Activated T-cell treated with anti-CD3 and anti-CD28 coated beads, Interleukin-2, amount 50 U/mL, for 1 hour (primary cell): Measurements from ENCODE around the gene SLC38A10.

Source experiments
- DNase-seq: peaks from one replicate; pipeline ENCODE4 v3.0.0-alpha.2; 2020

Gene SLC38A10

DNA sequence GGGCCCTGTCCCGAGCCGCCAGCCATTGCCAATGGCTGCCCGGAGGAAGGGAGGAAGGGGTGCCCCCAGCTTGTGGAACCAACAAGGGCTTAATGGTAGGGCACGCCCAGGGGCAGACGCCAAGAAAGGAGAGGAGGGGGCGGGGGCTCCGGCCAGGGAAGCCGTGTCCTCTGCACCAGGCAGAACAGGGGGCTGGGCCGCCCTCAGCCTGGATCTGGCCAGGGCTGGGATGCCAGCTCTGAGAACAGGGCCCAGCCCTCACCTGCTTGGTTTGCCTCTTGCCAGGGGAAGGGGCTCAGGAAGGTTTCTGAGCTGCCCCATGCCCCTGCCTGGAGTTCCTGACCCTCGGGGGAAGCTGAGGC is 35.8 kb upstream of the SLC38A10 start:
- no peak for DNase-seq

DNA sequence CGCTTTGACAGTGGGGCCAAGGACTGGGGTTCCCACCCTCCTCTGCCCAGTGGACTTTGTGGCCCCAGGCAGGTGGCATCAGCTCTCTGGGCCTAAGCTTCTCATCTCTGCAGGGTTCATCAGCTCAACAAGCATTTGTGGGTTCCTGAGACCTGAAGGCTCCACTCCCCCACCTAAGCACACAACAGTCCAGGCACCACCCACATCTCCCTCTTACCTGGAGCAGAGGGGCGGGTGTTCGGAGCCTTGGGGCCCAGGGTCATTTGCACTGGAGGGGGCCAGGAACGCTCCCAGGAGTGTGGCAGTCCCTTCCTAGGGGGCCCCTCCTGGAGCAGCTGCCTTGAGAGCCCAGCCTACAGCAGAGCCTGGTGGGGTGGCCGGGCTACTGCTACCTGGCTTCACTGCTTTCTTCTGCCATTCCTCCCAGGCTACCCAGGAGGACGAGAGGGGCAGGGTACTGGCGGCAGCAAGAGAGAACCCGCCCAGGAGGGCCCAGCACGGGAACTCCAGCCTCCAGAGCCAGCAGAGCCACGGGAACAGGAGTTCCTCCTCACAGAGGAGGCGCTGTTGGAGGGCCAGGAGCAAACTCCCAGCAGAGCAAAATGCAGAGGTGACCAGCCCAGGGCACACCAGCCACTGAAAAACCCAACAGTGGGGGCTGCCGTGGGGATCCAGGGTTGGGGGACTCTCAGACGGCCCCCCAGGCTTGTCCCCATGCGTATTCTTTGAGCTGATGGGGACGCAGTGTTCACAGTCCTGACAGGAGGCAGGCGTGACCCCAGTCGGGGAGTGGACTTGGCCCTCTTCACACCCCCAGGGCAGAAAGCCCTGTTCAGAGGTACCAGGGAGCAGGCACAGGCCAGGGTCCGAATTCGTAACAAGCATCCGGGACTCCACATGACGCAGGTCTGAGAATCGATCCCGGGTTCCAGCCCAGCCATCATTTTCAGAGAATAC is 35.1 kb upstream of the SLC38A10 start:
- no peak for DNase-seq

DNA sequence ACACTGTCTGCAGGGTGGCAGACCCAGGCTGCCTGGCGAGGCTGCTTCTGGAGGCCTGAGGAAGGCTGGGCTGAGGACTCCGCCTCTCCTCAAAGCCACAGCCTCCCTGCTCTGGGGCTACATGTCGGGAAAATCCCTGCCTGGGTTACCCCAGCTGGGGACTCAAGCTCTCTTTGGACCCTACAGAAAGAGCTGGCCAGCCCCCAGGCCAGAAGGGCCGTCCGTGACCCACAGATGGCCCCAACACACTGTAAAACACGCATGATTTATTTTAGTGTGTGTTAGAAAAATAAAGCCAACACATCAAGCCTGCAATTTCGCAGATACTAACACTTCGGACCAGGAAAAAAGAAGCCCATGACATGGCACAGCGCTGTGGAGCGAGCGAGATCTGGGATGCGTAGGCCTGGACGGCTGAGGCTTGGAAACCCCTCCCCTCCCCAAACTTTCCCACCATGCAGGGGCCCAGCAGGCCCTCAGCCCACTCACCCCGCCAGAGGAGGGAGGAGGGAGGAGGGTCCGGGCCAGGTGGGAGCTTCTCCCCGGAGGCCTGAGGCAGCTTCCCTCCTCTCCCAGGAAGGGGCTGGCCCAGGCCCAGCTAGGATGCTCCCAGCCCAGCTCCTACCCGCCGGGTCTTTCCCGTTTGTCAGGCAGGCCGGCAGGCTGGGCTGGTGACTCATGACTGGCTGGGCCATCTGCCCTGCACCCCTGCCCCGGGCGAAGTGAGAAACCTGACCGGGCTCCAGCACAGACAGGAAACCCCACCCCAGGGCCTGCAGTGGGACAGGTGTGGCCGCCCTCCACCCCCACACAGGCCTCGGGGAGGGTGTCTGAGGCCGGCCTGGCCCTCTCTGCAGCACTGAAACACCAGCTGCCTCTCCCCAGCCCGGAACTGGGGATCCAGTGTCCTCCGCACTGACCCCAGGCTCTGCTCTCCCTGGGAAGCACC is 34.1 kb upstream of the SLC38A10 start:
- DNase-seq: no peak

DNA sequence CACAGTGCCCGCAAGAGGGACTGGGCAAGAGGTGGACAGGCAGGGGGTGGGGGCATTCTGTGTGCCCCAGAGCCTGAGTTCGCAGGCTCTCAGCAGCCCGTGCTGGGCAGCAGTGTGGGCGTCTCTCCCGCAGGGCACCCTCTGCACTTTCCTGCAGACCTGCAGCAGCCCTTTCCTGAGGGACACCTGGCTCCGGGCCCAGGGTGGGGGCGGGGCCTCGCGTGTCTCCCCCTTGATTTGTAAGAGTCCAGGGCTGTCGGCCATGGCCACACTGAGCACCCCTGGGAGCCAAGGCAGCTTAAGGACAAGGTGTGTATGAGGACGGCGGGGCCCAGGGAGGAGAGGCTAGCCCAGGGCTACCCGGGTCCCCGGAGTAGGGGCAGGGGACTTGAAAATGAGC is 33.4 kb upstream of the SLC38A10 start:
- no peak for DNase-seq

DNA sequence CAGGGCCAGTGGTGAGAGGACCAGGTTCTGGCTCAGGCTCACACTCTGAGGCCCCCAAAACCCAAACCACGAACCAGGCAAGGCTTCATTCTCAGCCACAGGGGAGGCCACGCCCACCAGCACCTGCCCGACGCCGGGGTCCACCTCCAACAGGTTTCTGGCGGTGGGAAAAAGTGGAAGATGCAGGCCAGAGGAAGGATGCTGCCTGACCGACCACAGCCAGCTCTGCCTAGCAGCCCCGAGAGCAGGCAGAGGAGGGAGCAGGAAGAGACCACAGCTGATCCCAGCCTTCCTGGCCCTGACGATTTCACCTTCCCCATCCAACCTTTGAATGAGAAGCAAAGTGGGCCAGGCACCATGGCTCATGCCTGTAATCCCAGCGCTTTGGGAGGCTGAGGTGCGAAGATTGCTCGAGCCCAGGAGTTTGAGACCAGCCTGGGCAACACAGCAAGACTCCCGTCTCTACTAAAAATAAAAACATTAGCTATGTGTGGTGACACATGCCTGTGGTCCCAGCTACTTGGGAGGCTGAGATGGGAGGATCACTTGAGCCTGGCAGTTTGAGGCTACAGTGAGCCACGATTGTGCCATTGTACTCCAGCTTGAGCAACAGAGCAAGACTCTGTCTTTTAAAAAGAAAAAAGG is 30.7 kb upstream of the SLC38A10 start:
- no peak for DNase-seq

DNA sequence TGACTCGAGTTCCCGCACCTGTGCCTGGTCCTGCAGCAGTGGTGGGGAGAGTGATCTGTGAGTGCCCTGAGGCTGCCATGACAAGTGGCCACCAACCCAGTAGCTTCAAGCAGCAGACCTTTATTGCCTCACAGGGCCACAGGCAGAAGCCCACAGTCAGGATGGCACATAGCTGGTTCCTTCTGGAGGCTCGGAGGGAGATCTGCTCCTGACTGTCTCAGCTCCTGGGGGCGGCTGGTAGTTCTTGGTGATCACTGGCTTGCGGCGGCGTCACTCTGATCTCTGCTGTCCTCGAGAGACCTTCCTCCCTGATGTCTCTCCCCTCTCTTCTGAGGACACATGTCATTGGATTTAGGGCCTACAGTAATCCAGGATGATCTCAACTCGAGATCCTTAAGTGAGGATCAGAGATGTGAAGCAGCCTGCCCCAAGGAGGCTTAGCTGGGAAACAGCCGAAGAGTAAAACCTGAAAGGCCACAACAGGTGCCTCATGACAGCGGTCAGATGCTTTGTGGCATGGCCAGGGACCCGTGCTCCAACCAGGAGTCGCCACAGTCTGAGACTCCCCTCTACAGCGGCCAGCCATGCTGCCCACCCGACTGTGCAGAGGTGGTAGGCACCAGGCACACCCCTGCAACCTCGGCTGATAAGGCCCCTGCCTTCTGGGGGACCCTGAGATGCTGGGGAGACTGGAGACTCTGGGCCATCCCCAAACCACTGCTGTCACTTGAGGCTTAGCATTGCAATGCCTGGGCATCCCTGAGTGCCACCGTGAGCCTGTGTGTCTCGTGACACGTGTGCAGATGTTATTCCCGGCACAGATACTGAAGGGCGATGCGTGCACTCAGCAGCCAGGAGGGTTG is 30.0 kb upstream of the SLC38A10 start:
- no peak for DNase-seq

DNA sequence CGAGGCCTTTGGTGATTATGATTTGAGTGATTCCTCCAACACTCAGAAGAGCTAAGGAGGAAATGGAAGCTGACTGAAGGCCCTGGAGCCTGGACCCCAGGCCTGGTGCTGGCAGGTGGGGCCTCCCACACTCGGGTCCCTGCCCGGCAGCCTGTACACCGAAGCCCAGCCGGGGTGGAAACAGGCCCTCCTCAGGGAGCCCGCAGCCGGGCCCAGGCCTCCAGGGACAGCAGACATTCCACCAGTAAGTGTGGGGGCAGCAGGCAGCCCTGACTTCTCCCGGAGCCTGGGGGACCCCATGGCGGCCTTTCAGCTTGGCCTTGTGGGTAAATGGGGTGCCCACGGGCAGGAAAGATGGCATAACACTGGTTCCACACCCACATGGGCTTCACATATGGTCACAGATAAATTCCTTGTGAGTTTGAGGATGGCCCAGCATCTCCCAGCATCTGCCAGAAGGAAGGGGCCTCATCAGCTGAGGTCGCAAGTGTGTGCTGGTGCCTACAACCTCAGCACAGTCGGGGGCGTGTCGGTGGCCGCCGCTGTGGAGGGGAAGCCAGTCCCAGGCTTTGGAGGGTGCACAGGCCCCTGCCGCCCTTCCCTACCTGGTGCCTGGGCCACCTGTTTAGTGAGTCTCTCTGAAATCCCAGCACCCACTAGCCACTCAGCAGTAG is 29.2 kb upstream of the SLC38A10 start:
- DNase-seq: no peak

DNA sequence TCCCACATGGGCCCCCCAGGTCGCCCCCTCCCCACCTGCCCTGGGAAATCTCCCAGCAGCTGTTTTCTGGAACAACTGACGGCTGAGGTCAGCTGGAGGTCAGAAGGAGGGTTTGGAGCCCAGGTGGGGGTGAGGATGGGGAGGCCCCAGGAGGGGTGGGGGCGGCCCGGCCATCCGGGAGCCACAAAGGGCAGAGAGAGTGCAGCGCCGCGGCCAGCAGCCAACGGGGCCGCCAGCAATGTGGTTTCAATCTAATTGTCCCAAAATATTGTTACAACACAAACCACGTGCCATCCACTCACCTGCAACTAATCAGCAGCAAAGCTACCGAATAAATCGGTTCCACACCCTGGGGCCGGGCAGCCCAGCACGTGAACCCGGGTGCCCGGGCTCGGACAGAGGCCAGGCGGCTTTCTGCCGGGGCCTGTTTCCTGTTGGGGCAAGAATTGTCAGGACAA is 28.3 kb upstream of the SLC38A10 start:
- DNase-seq: no peak

DNA sequence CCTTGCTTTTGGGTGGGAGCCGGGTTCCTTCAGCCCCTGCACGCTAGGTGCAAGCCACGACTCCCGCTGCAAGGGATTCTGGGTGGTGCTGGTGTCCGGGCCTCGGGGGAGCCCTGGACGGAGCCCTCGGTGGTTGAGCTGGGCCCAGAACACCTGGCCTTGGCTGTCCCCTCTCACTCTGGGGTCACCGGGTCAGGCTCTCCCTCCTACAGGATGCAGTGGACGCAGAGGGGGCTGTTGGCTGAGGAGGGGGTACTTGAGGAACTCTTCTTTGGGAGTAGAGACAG is 27.9 kb upstream of the SLC38A10 start:
- DNase-seq: no peak

DNA sequence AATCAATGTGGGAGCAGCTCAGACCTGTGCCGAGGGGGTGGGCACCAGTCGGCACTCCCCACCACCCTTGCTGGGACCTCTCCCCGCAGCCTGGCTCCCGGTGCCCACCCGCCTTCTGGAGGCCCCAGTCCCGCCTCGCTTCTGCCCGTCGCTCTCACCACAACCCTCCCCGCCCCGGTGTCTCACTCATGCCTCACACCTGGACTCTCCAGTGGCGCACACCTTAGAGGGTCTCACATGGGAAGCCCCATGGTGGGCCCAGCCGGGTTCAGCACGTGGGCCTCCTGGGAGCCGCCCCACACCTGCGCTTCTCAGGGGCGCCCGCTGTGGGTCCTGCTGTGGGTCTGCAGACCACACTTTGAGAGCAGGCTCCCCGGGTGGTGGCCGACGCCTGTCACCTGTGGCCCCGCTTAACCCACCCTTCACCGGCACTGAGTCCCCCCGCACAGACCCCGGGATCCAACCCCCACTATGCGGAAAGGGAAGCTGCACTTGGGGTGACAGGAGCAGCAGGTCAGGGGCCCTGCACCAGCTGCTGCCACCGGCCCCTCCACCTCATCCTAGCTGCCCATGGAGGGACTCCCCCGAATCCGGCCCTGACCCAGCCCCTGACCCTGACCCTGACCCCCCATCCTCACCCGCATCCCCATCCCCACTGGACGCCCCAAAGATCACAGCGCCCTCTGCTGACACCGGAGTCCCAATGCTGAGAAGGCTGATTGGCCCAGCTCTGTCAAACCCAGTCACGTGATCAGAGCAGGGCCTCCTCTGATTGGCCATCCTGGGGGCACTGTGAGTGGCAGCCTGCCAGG is 27.4 kb upstream of the SLC38A10 start:
- DNase-seq: peak; percentile 39

DNA sequence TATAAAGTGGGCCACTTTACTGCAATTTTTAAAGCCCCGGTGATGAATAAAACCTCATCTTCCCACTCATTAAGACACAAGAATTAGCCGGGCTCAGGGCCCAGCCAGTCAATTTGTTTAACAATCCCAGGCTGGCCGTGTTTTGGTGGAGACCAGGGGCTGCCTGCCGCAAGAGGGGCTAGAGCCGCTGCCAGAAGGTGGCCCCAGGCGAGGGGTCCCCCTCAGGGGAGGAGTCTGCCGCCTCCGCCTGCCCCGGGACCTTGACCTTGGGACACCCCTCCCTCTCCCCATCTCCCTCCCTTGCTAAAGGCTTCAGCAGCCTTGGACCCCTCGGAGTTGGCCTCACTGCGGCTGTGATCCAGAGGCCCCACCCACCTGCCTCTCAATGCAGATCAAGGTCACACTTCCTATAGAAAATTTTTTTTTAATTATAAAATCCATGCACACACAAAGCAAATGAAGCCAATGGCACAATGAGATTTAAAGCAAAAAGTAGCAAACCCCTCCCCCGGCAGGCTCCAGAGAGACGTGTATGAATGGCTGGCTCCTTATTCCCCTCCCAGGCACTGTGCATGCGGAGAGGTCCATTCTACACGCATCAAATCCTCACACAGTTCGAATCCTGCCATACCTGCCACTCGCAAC is 23.0 kb upstream of the SLC38A10 start:
- no peak for DNase-seq

DNA sequence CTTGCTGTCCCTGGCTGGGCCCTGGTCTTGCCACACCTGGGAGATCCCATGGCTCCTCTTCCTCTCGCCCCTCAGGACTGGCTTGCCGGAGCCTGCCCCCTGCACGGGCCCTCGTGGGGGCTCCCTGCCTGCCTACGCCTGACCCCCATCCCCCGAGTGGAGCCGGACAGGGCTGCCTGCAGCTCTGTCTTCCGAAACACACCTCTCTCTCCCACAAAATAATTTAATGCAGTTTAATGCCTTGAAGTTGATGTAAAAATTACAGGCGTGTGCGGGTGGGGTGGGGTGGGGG is 22.4 kb upstream of the SLC38A10 start:
- DNase-seq: no peak

DNA sequence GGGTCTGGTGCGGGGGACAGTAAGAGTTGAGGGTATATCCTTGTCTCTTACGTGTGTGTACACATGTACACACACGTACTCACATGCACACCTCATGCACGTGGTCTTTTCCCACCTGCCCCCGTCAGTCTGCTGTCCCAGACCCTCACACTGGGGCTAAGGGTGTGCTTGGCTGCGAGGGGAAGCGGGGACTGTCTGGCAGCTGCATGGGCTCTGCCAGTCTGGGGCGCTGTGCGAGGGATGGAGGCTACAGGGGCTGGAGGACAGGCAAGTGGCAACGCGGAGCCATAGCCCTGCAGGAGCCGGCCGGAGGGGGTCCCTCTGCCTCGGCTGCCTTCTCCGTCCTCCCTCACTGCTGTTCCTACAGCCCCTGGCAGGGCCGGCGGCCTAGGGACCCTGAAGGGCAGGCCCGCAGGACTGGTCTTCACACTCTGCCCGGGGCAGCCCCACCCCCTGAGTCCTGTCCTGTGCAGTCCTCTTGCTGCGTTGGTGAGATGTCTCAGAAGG is 20.8 kb upstream of the SLC38A10 start:
- no peak for DNase-seq

DNA sequence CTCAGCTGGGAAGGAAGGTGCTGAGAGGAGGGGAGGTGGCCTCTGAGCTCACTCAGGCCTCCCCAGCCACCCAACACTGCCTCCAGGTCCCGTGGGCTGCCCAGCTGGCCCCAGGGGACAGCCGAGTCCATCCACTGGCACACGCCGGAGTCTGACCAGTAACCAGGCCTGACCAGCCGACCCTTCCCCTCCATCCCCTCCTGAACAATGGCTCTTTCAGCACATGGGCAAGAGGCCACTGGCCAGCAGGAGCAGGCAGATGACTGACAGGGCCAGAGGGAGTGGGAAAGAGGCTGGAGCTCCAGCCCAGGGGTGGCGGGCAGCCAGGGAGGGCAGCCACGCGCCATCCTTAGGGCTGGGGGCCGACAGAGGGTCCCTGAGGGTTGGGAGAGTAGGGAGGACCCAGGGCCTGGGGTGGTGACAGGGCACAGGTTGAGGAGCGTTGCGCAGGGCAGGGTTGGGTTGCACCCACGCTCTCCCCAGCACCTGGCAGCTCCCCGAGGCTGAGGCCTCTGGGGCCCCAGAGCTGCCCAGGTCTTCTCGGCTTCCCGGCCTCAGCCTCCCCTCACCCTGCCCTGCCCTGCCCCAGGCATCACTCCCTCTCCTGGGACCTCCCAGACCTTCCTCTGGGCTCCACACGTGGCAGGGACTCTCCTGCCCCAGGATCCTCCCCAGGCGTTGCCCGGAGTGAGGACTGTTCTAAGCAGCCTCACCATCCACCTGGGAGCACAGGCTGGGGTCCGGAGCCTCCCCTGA is 20.2 kb upstream of the SLC38A10 start:
- no peak for DNase-seq

DNA sequence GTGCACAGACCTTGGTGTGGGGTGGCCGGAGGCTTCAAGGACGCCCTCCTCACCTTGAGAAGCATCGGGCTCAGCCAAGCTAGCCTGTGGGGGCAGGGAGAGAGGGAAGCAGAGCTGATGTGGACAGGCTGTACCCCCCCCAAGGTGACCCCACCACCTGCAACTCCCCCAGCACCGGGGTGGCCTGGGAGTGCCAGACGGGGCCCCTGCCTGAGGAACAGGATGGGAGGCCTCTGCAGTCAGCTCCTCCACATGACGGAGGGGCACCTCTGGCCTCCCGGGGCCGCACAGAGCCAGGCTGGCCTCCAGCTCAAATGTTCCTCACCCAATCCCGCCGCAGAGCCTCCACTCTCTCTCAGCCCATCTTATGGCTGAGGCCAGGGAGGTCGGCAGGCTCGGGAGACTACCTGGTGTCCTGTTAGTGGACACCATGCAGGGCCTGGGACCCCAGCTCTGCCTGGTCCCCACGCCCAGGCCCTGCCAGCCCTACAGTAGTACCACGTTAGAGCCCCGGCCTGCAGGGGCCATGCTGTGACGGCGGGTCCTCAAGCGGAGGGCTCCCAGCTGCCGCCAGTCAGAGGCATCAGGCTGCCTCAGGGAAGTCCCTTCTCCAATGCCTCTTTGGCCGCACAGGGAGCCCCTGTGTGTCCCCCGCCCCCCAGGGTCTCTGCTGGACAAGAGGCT is 19.4 kb upstream of the SLC38A10 start:
- no peak for DNase-seq

DNA sequence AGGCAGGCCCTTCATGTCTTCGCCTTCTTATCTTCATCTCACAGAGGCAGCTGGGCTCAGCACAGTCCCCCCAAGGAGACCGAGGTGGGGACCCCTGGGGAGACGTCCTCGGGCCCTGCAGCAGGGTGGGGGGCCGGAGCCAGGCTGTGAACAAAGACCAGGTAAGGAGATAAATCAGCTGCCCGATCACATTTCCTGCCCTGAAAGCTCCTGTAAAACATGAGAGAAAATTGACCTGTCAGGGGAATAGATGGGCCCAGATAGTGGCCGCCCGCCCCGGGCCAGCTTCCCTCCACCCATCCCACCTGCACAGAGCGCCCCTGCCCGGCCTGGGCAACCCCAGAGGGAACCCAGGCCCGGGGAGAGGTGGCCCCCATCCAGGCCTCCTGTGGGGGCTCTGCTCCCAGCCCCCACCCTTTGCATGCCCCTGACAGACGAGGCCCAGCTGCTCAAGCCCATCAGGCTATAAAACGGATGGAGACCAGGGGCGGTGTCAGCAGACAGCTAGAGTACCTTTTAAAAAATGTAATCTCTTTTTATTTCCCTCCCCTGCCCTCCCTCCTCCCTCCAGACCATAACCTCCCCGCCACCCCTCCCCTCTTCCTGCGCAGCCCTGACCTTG is 18.8 kb upstream of the SLC38A10 start:
- DNase-seq: no peak

DNA sequence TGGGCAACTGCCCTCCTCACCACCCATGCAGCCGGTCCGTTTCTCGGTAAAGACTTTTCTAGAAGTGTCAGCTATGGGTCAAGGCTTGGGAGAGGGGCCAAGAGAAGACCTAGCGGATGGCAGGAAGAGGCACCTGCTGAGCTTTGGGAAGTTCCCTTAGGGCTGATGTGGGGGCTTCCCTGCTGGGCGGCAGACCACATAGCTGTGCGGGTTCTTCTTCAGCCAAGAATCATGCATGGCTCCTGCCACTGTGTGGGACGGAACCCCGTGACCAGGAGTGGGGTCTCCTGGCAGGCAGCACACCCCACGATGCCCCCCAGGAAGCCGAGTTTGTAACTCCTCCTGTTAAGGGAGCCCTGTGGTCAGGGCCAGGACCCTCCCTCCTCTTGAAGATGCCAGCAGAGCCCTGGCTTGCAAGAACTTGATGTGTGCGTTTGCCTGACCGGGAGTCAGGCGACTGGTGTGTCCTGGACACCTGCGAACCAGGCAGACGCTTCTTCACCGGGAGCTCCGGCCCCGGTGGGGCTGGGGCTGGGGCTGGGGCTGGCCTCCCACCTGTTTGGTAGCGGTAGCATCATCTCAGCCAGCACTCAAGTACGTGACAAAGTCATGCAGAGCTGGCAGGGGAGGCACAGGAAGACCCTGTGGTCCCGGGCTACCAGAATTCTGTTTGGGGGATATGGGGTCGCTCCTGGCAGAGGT is 17.7 kb upstream of the SLC38A10 start:
- no peak for DNase-seq

DNA sequence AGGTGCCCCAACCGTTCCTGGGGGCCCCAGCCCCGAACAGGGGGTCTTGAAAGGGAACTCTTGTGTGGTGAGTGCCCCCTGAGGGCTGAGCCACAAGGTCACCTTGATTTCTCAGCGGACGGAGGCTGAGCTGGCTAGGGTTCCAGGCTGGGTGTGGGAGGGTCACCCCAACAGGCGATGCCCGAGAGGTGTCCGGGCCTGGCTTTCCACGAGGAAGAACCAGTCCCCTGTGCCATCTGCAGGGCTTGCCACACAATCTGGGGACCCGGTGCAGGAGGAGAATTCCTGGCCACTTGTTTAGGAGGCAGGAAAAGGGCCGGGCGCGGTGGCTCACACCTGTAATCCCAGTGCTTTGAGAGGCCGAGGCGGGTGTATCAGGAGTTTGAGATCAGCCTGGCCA is 16.8 kb upstream of the SLC38A10 start:
- DNase-seq: no peak
